HepG2 (cell line): ENCODE results near the gene TRMT112. TPM values are rescaled to one million over a fixed set of nuclear protein-coding genes. Genes with fewer than 3 reads are reported as not detected.

Experiments used
- AKAP8 ChIP-seq: sonication (generic); formaldehyde crosslinking; IDR thresholded peaks from 2 replicates; pipeline ENCODE4 v1.5.1; 2020; ENCODE audit warnings: mild to moderate bottlenecking, missing genetic modification reagents
- FLYWCH1 ChIP-seq: sonication (generic); formaldehyde crosslinking; IDR thresholded peaks from 2 replicates; pipeline ENCODE4 v1.8.1; 2023; ENCODE audit warnings: mild to moderate bottlenecking, missing genetic modification reagents
- FOXJ3 ChIP-seq: sonication (generic); formaldehyde crosslinking; IDR thresholded peaks from 2 replicates; pipeline ENCODE4 v1.4.0; 2020; ENCODE audit warnings: missing genetic modification reagents, mild to moderate bottlenecking, borderline replicate concordance
- GABPB1 ChIP-seq: IDR thresholded peaks from 2 replicates; pipeline ENCODE4 v1.6.1; 2016; ENCODE audit warnings: mild to moderate bottlenecking, missing genetic modification reagents, moderate library complexity, missing compliant biosample characterization
- KAT8 ChIP-seq: IDR thresholded peaks from 2 replicates; pipeline ENCODE4 v1.6.1; 2016; ENCODE audit warnings: missing genetic modification reagents, missing compliant biosample characterization
- KLF16 ChIP-seq, 2 experiments: sonication (generic) in 1 of 2; formaldehyde crosslinking in 1 of 2; IDR thresholded peaks; 2 replicates each; pipeline versions ENCODE4 v1.6.1 to v1.8.0; 2016 to 2023; ENCODE audit warnings: missing genetic modification reagents in 2 of 2, missing compliant biosample characterization in 1 of 2
- MAZ ChIP-seq, 2 experiments: sonication (generic) in 1 of 2; formaldehyde crosslinking in 1 of 2; IDR thresholded peaks; 2 replicates each; pipeline versions ENCODE4 v1.5.0 to v1.6.1; 2012 to 2020; ENCODE audit warnings: low read depth in 2 of 2, mild to moderate bottlenecking in 2 of 2, borderline replicate concordance in 1 of 2, improper control_type of control experiment in 1 of 2, low read length in 1 of 2, missing genetic modification reagents in 1 of 2, moderate library complexity in 1 of 2
- NR0B2 ChIP-seq: sonication (generic); formaldehyde crosslinking; IDR thresholded peaks from 2 replicates; pipeline ENCODE4 v1.4.0; 2020; ENCODE audit warnings: mild to moderate bottlenecking, missing genetic modification reagents
- SMYD3 ChIP-seq: sonication (generic); formaldehyde crosslinking; IDR thresholded peaks from 2 replicates; pipeline ENCODE4 v1.8.1; 2023; ENCODE audit warnings: mild to moderate bottlenecking, missing genetic modification reagents
- SOX6 ChIP-seq, 2 experiments: fragments of 450-650 bp in 1 of 2; sonication (generic) in 1 of 2; formaldehyde crosslinking in 1 of 2; IDR thresholded peaks; 2 replicates each; pipeline versions ENCODE4 v1.4.0 to v1.6.1; 2017 to 2020; ENCODE audit warnings: antibody characterized with exemption in 1 of 2, mild to moderate bottlenecking in 1 of 2, missing genetic modification reagents in 1 of 2
- ZFP41 ChIP-seq: sonication (generic); formaldehyde crosslinking; IDR thresholded peaks from 2 replicates; pipeline ENCODE4 v1.4.0; 2020; ENCODE audit warnings: mild to moderate bottlenecking, missing genetic modification reagents, borderline replicate concordance
- ZHX2 ChIP-seq, 2 experiments: sonication (generic) in 1 of 2; formaldehyde crosslinking in 1 of 2; IDR thresholded peaks; 2 replicates each; pipeline versions ENCODE4 v1.6.1 to v1.9.0; 2014 to 2022; ENCODE audit warnings: antibody characterized with exemption in 1 of 2, borderline replicate concordance in 1 of 2, inconsistent platforms in 1 of 2, low read depth in 1 of 2, missing genetic modification reagents in 1 of 2
- ZNF564 ChIP-seq: sonication (generic); formaldehyde crosslinking; IDR thresholded peaks from 2 replicates; pipeline ENCODE4 v1.8.1; 2023; ENCODE audit warnings: mild to moderate bottlenecking, missing genetic modification reagents
- ZNF639 ChIP-seq: conservative IDR thresholded peaks from 2 replicates; pipeline ENCODE4 v1.6.1; 2018; ENCODE audit warnings: missing genetic modification reagents
- polyA plus RNA-seq, 8 experiments: library from polyadenylated mRNA; depleted of rRNA in 3 of 8; stranded (reverse) in 7 of 8; unstranded in 1 of 8; fragments of >200 nt; fragmentation: Illumina TruSeq in 4 of 8; extraction: Trizol in 4 of 8; gene quantifications; 2 replicates each; pipeline versions ENCODE4 v1.2.1 to v1.2.3, GENCODE V29; 2011 to 2016; ENCODE audit warnings: low read depth in 4 of 8, missing spikeins in 1 of 8, mixed read lengths in 1 of 8; ENCODE audit not compliant: insufficient read depth in 1 of 8
- total RNA-seq, 5 experiments: library from RNA; depleted of rRNA; stranded (reverse); fragments of >200 nt; fragmentation: Illumina TruSeq; extraction: Trizol; gene quantifications; 2 replicates each; pipeline ENCODE4 v1.2.3, GENCODE V29; 2016; ENCODE audit warnings: low read depth in 1 of 5
- TF ChIP-seq, protein P1 (sequence below): IDR thresholded peaks from 2 replicates; pipeline ENCODE4 v1.6.1; 2012; ENCODE audit warnings: inconsistent platforms
- TF ChIP-seq, protein P2 (sequence below): sonication (generic); formaldehyde crosslinking; IDR thresholded peaks from 2 replicates; pipeline ENCODE4 v1.4.0; 2020; ENCODE audit warnings: missing genetic modification reagents

The TRMT112 gene
- total and polyA plus RNA-seq, 2 of the 13 experiments (the other 11 are each of a cell fraction or from before 2014, with no cell fraction given): 186 to 409 TPM

DNA sequence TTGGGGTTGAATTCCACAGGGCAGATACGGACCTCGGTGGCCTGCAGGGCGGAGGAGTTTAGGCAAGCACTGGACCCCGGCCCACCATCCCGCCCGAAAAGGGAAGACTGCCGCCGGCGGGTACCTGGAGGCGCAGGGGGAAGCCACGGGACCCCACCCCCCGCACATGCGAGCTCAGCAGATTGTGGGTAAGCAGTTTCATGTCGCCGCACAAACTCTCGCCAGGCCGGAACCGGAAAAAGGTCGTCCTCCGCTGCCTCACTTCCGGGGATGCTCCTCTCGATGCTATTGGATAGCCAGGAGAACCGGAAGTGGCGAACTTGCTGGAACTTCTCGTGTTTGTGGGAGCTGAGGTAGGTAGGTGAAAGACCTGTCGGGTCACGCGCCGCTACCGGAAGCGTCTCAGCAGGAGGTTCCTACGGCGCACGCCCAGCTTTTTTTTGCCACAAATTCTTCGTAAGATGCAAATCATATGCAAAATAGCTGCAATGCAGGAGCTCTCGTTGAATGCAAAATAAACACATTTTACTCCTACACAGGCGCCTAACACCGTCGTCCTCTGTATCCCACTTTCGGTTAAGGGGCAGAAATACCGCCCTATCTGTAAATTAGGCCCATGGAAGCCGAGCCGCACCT is at the start of gene TRMT112 (continued):
- no peak; the same call in 1 of the 2 replicates for TF ChIP-seq MAZ (IDR thresholded peaks at IDR 0.05; ENCODE audit: borderline replicate concordance, low read depth, low read length)
- peak; percentile 72 for TF ChIP-seq MAZ (CRISPR knock-in tag; IDR thresholded peaks at IDR 0.05; ENCODE audit: low read depth)
- peak; percentile 94 for TF ChIP-seq KAT8 (CRISPR knock-in tag)
- TF ChIP-seq, protein P1, sequence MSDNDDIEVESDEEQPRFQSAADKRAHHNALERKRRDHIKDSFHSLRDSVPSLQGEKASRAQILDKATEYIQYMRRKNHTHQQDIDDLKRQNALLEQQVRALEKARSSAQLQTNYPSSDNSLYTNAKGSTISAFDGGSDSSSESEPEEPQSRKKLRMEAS: peak; percentile 56
- no peak for TF ChIP-seq ZFP41 (CRISPR knock-in tag)
- peak; percentile 95 for TF ChIP-seq GABPB1 (CRISPR knock-in tag)
- TF ChIP-seq NR0B2 (CRISPR knock-in tag): peak; percentile 77
- peak; percentile 84 for TF ChIP-seq ZNF639 (CRISPR knock-in tag)
- TF ChIP-seq ZNF564 (CRISPR knock-in tag): peak; percentile 87
- TF ChIP-seq, protein P2, sequence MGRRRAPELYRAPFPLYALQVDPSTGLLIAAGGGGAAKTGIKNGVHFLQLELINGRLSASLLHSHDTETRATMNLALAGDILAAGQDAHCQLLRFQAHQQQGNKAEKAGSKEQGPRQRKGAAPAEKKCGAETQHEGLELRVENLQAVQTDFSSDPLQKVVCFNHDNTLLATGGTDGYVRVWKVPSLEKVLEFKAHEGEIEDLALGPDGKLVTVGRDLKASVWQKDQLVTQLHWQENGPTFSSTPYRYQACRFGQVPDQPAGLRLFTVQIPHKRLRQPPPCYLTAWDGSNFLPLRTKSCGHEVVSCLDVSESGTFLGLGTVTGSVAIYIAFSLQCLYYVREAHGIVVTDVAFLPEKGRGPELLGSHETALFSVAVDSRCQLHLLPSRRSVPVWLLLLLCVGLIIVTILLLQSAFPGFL (CRISPR knock-in tag): no peak
- peak in 1 of 2 experiments; percentile 45; a peak in 1 of 4 replicates for TF ChIP-seq KLF16 (CRISPR knock-in tag; IDR thresholded peaks at IDR 0.05)
- peak; percentile 58 for TF ChIP-seq ZHX2 (IDR thresholded peaks at IDR 0.05; ENCODE audit: low read depth)
- TF ChIP-seq ZHX2 (CRISPR knock-in tag; IDR thresholded peaks at IDR 0.05; ENCODE audit: borderline replicate concordance): no peak
- no peak for TF ChIP-seq FOXJ3 (CRISPR knock-in tag)
- TF ChIP-seq FLYWCH1 (CRISPR knock-in tag): peak; percentile 73; the same call in 1 of the 2 replicates
- no peak for TF ChIP-seq SMYD3
- no peak for TF ChIP-seq AKAP8 (CRISPR knock-in tag)
- TF ChIP-seq SOX6 (IDR thresholded peaks at IDR 0.05): no peak
- TF ChIP-seq SOX6 (CRISPR knock-in tag; IDR thresholded peaks at IDR 0.05): peak; percentile 28
